NT2/D1 (cell line): ENCODE data around the gene ARMC9.

Experiments
- SUZ12 ChIP-seq: IDR thresholded peaks from 2 replicates; pipeline ENCODE4 v1.6.1; 2011; ENCODE audit not compliant: insufficient read length, insufficient read depth; ENCODE audit errors: extremely low read depth
- YY1 ChIP-seq: IDR thresholded peaks from 2 replicates; pipeline ENCODE4 v1.6.1; 2011; ENCODE audit not compliant: insufficient read length, insufficient read depth

- TF ChIP-seq YY1 (no peak), SUZ12 (no peak)
These were observed 80.4 kb downstream of the ARMC9 start for GRCh38 chr2:231278868-231279267.
